Thymus (tissue), 11 donors: ENCODE measurements around the gene MCIDAS. TPM values are rescaled to one million over a fixed set of nuclear protein-coding genes. Genes with fewer than 3 reads are reported as not detected.

ENCODE experiments used
- DNase-seq, 9 donors: peaks; one replicate each; pipeline ENCODE4 v3.0.0-alpha.2; 2013; ENCODE audit warnings: low spot score in 9 of 9, low read depth in 6 of 9, missing footprints in 1 of 9
- H3K27ac ChIP-seq, 2 donors: one replicate each; pipeline ENCODE4 v1.5.1; 2013; ENCODE audit warnings: control low read depth in 1 of 2, low read depth in 1 of 2, low read length in 1 of 2, mild to moderate bottlenecking in 1 of 2, moderate library complexity in 1 of 2
- H3K27me3 ChIP-seq, 2 donors: one replicate each; pipeline ENCODE4 v1.5.1; 2013; ENCODE audit warnings: low read length in 1 of 2; ENCODE audit not compliant: control insufficient read depth in 2 of 2, insufficient read depth in 1 of 2
- H3K36me3 ChIP-seq, 2 donors: one replicate each; pipeline ENCODE4 v1.5.1; 2013; ENCODE audit warnings: low read length in 1 of 2, mild to moderate bottlenecking in 1 of 2, moderate library complexity in 1 of 2; ENCODE audit not compliant: control insufficient read depth in 2 of 2, insufficient read depth in 2 of 2
- H3K4me1 ChIP-seq, 2 donors: one replicate each; pipeline ENCODE4 v1.5.1; 2013; ENCODE audit warnings: low read length in 2 of 2; ENCODE audit not compliant: control insufficient read depth in 2 of 2, insufficient read depth in 2 of 2
- H3K4me3 ChIP-seq, 2 donors: one replicate each; pipeline ENCODE4 v1.5.1; 2013; ENCODE audit warnings: low read length in 2 of 2, control low read depth in 1 of 2, mild to moderate bottlenecking in 1 of 2
- H3K9me3 ChIP-seq, 2 donors: one replicate each; pipeline ENCODE4 v1.5.1; 2013; ENCODE audit warnings: low read length in 1 of 2, mild to moderate bottlenecking in 1 of 2; ENCODE audit not compliant: control insufficient read depth in 2 of 2, insufficient read depth in 1 of 2
- WGBS: extraction: QIAGEN DNeasy Blood & Tissue Kit; methylation state at CpG from one replicate; pipeline ENCODE4 v1.1.7; 2013; 5-methylcytosine and 5-hydroxymethylcytosine counted together
- polyA plus RNA-seq: library from polyadenylated mRNA; stranded (reverse); fragments of 200-250 nt; gene quantifications from one replicate; pipeline ENCODE4 v1.2.3, GENCODE V29; 2013
- total RNA-seq: library from RNA; stranded (reverse); fragments of 120-200 nt; gene quantifications from one replicate; pipeline ENCODE4 v1.2.4, GENCODE V29; 2013
- donor health status: healthy.

Gene MCIDAS
- total and polyA plus RNA-seq, 2 donors = 0.11 TPM; not detected in 1

DNA sequence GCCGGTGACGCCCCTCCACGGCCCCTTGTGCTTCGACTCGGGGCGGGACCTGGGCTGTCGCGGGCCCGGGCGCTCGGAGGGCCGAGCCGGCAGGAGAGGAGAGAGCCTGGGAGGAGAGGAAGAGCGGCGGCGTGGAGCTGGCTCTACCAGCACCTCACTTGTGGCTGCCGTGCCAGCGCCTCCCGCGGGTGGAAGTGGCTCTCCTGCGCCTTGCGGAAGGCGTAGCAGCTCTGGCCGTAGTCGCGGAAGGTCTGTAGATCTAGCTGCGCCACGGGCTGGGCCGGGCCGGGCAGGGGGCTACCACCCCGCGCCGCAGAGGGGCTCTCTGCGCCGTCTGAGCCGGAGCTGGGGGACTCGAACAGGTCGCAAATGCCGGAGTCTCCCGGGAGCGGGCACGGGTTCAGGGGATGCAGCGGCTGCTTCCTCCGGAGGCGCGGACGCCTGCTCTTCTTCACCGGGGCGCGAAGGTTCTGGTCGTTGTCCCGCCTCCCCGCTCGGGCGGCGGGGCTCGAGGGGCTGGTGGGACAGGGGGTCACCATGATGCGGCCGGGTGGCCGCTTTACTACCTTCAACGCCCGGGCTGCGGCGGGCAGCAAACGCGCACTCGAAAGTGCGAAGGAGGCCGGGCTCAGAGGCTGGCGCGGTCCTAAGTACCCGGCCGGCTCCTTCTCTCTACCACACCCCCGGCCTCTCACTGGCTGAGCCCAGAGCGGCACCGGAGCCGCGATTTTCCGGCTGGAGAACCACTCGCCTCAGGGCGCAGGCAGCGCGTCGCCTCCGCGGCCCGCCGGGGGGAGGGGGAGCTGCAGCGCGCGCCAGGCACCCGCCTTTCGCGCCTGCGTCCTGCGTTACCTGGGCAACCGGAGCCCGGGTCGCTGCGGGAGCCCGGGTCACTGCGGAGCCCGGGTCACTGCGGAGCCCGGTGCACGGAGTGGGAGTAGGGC is 6.1 kb upstream of the MCIDAS start, which contains the start of gene CCNO:
TSS of gene CCNO (minus strand) at position 624 of the 944 bp plus-strand sequence. CDS start at position 539, 85 bp downstream.
- Histone ChIP-seq H3K4me3 (peak within 1 kb of the TSS; percentile 21 to 53), H3K4me1 (peaks cover 19 to 37% of the 10 kb centered on the region in 2 donors), H3K36me3 (peaks cover 0 to 3% of the 10 kb centered on the region in 2 donors), H3K27me3 (peaks cover 61 to 95% of the 10 kb centered on the region in 2 donors), H3K27ac (no peak within 1 kb of the TSS), H3K9me3 (peaks cover 0 to 10% of the 10 kb centered on the region in 2 donors)
- peak in 4 of 9 donors; percentile 32 to 69 (median 51) for DNase-seq
- WGBS = under 1% methylated on average over 106 of the region's 106 CpGs

DNA sequence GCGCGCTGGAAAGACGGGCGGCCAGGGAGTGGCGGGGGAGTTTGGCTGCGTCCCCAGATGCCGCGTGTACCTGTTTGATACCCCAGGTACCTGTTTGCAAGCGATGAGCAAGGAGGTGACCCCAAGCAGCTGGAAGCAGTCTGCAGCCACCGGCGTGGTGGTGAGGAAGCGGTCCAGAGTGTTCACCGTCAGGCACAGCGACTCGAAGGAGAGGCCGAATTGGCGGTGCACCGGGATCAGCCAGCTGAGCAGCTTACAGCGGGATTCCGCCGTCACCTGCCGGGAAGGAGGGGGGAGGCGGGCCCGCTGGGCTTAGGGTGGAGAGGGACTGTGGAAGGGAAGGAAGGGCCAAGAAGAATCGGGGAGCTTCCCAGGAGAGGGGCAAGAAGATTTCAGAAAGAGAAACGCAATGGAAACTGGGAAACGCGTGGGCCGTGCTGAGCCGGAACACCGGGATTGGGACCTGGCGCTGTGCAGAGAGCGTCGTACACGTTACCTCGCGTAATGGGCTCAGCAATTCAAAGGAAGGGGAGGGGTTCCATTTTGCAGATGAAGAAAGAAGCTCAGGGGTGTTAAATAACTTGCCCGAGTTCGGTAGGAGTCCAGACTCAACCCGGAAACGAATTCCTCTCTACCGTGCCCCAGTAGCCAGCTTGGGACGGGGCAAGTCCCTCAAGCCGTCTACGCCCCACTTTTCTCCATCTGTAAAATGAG is 5.3 kb upstream of the MCIDAS start:
- peak in 1 of 9 donors; percentile 40 for DNase-seq
- peaks cover 0 to 3% of the 10 kb centered on the region in 2 donors for H3K36me3 ChIP-seq
- H3K4me1 ChIP-seq = peaks cover 19 to 42% of the 10 kb centered on the region in 2 donors
- 4% methylated on average over 45 of the region's 45 CpGs for WGBS
- peaks cover 0 to 10% of the 10 kb centered on the region in 2 donors for H3K9me3 ChIP-seq
- peaks cover 68 to 96% of the 10 kb centered on the region in 2 donors for H3K27me3 ChIP-seq
- no peak overlapping the region for H3K27ac ChIP-seq
- H3K4me3 ChIP-seq = peak overlapping the region; percentile 21 to 53

GRCh38 chr5:55231919-55232270 is 4.8 kb upstream of the MCIDAS start:
- Histone ChIP-seq H3K4me3 (no peak overlapping the region), H3K36me3 (peaks cover 0 to 3% of the 10 kb centered on the region in 2 donors), H3K4me1 (peaks cover 22 to 46% of the 10 kb centered on the region in 2 donors), H3K9me3 (peaks cover 0 to 10% of the 10 kb centered on the region in 2 donors), H3K27me3 (peaks cover 71 to 97% of the 10 kb centered on the region in 2 donors), H3K27ac (no peak overlapping the region)
- peak in 1 of 9 donors; percentile 53 for DNase-seq
- WGBS = 3% methylated on average over 11 of the region's 11 CpGs

GRCh38 chr5:55231029-55231918 is 4.2 kb upstream of the MCIDAS start:
- Histone ChIP-seq H3K27ac (no peak overlapping the region), H3K4me1 (peaks cover 29 to 53% of the 10 kb centered on the region in 2 donors), H3K9me3 (peaks cover 0 to 10% of the 10 kb centered on the region in 2 donors), H3K36me3 (peaks cover 0 to 3% of the 10 kb centered on the region in 2 donors), H3K4me3 (peak overlapping the region in 1 of 2 donors; percentile 27), H3K27me3 (peaks cover 78 to 97% of the 10 kb centered on the region in 2 donors)
- 1% methylated on average over 48 of the region's 48 CpGs for WGBS
- peak in 2 of 9 donors; percentile 29 to 34 for DNase-seq

DNA sequence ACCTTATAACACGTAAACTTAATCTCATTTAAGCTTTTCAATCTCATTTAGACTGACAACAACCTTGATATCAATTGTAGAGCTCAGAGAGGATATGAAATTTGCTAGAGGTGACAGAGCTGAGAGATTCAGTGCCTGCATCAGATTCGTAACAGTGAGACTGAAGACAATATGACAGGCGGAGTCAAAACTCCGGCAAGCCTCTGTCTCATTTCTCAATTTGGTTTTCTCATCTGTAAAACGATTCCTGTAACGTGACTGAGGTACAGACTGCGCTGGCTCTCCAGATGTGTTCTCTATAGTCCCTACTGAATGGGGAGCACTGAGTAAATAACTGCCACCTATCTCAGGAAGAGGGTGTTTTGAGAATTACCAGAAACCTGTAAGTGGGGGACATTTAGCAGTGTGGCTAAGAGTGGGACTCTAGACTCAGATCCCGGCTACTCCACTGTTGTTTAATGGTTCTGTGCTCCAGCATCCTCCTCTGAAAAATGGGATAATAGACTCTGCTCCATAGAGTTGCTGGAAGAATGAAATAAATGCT is 3.0 kb upstream of the MCIDAS start:
- peaks cover 29 to 56% of the 10 kb centered on the region in 2 donors for H3K4me1 ChIP-seq
- no peak overlapping the region for H3K4me3 ChIP-seq
- 48% methylated on average over 8 of the region's 8 CpGs for WGBS
- peaks cover 0 to 10% of the 10 kb centered on the region in 2 donors for H3K9me3 ChIP-seq
- no peak for DNase-seq
- H3K27me3 ChIP-seq = peaks cover 89 to 100% of the 10 kb centered on the region in 2 donors
- H3K27ac ChIP-seq = no peak overlapping the region
- H3K36me3 ChIP-seq = peaks cover 0 to 3% of the 10 kb centered on the region in 2 donors

DNA sequence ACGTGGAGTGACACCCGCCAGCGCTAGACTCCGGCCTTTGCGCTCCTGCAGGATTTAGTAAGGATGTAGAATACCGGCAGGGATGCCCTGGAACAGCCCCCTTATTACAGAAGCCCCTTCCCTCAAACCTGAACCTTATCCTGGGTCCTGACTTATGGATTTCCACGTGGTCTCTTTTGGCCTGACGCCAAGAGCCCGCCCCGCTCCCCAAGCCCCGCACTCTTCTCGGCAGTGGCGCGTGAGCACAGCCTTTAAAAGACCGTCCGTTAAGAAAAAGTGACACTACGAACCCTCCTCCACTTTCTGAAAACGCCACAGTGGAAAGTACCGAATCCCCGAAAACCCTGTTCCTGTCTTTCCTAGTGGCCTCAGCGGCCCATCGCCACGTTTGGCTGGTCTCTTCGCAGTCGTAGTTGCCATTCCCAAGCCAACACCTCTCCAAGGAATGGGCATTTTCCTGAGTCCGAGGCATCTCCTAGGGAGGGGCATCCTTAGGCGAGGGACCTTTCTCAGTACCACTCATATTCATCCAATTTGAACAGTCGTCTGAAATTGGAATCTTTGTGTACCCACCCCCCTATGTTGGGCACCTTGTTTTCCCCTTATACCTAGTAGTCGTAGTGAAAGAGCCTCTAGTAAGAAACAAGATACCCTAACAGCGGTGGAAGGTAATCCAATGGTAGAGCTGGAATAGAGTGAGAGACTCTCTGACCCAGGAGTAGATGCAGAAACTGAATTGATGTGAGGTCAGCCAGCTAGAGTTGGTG is 732 bp upstream of the MCIDAS start:
- Histone ChIP-seq H3K4me1 (peaks cover 24 to 47% of the 10 kb centered on the region in 2 donors), H3K27ac (no peak overlapping the region), H3K27me3 (peaks cover 91 to 100% of the 10 kb centered on the region in 2 donors), H3K4me3 (peak overlapping the region in 1 of 2 donors; percentile 46), H3K36me3 (peaks cover 0 to 3% of the 10 kb centered on the region in 2 donors), H3K9me3 (peaks cover 1 to 10% of the 10 kb centered on the region in 2 donors)
- no peak for DNase-seq
- 8% methylated on average over 30 of the region's 30 CpGs for WGBS

GRCh38 chr5:55226027-55226933 is 835 bp downstream of the MCIDAS start:
- Histone ChIP-seq H3K9me3 (peaks cover 1 to 4% of the 10 kb centered on the region in 2 donors), H3K27me3 (peaks cover 89 to 100% of the 10 kb centered on the region in 2 donors), H3K36me3 (no peaks in the 10 kb centered on the region), H3K27ac (no peak overlapping the region), H3K4me1 (peaks cover 10 to 36% of the 10 kb centered on the region in 2 donors), H3K4me3 (peak overlapping the region in 1 of 2 donors; percentile 46)
- 4% methylated on average over 54 of the region's 54 CpGs for WGBS
- DNase-seq = peak in 3 of 9 donors; percentile 35 to 70 (median 68)
